Bronchial epithelial cell (primary cell): Measurements from ENCODE around the gene KLHL24. TPM values are rescaled to one million over a fixed set of nuclear protein-coding genes. Genes with fewer than 3 reads are reported as not detected.

ENCODE experiments used
- DNase-seq: peaks from one replicate; pipeline ENCODE4 v3.0.0-alpha.2; 2010; ENCODE audit warnings: low read depth
- FAIRE-seq: peaks from 2 replicates; lab custom pipeline; 2011; peaks lifted over from hg19 to GRCh38; lab: Jason Lieb, UNC
- H3K27me3 ChIP-seq: 2 replicates; pipeline ENCODE4 v1.5.1; 2011; ENCODE audit warnings: low read length; ENCODE audit not compliant: control insufficient read depth, insufficient read depth
- H3K36me3 ChIP-seq: 2 replicates; pipeline ENCODE4 v1.5.1; 2011; ENCODE audit warnings: low read length; ENCODE audit not compliant: control insufficient read depth, insufficient read depth
- H3K4me3 ChIP-seq: 2 replicates; pipeline ENCODE4 v1.5.1; 2011; ENCODE audit warnings: mild to moderate bottlenecking, low read depth, low read length, control low read depth
- CTCF ChIP-seq: IDR thresholded peaks from 2 replicates; pipeline ENCODE4 v1.5.1; 2011; ENCODE audit warnings: mild to moderate bottlenecking, moderate library complexity, low read length, control low read depth, inconsistent platforms; ENCODE audit not compliant: insufficient read depth, severe bottlenecking
- total RNA-seq: library from RNA; depleted of rRNA; stranded (reverse); fragments of >200 nt; gene quantifications from 2 replicates; pipeline ENCODE4 v1.2.1, GENCODE V29; 2014

Gene KLHL24, protein sequence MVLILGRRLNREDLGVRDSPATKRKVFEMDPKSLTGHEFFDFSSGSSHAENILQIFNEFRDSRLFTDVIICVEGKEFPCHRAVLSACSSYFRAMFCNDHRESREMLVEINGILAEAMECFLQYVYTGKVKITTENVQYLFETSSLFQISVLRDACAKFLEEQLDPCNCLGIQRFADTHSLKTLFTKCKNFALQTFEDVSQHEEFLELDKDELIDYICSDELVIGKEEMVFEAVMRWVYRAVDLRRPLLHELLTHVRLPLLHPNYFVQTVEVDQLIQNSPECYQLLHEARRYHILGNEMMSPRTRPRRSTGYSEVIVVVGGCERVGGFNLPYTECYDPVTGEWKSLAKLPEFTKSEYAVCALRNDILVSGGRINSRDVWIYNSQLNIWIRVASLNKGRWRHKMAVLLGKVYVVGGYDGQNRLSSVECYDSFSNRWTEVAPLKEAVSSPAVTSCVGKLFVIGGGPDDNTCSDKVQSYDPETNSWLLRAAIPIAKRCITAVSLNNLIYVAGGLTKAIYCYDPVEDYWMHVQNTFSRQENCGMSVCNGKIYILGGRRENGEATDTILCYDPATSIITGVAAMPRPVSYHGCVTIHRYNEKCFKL
- 37.0 and 63.4 TPM in 2 replicates for total RNA-seq

- Histone ChIP-seq H3K4me3 (peak within 1 kb of the TSS; percentile 92), H3K27me3 (no peaks in the 10 kb centered on the region), H3K36me3 (no peaks in the 10 kb centered on the region)
- DNase-seq = peak; percentile 84
- FAIRE-seq = no peak
- TF ChIP-seq CTCF = peak; percentile 2
These were observed at the start of gene KLHL24 for GRCh38 chr3:183635431-183636220. Gene KLHL24 (plus strand): TSS chr3:183635623. CDS start chr3:183650357, 14,734 bp downstream.

- no peak for TF ChIP-seq CTCF
- FAIRE-seq (no peak), DNase-seq (no peak)
- Histone ChIP-seq H3K36me3 (no peaks in the 10 kb centered on the region), H3K27me3 (no peaks in the 10 kb centered on the region), H3K4me3 (no peak overlapping the region)
These were observed 48.9 kb upstream of the KLHL24 start for GRCh38 chr3:183586477-183586876.

- DNase-seq (no peak), FAIRE-seq (no peak)
- no peak overlapping the region for H3K4me3 ChIP-seq
- no peaks in the 10 kb centered on the region for H3K27me3 ChIP-seq
- no peaks in the 10 kb centered on the region for H3K36me3 ChIP-seq
- no peak for TF ChIP-seq CTCF
These were observed 48.1 kb upstream of the KLHL24 start for GRCh38 chr3:183587336-183587735.

DNA sequence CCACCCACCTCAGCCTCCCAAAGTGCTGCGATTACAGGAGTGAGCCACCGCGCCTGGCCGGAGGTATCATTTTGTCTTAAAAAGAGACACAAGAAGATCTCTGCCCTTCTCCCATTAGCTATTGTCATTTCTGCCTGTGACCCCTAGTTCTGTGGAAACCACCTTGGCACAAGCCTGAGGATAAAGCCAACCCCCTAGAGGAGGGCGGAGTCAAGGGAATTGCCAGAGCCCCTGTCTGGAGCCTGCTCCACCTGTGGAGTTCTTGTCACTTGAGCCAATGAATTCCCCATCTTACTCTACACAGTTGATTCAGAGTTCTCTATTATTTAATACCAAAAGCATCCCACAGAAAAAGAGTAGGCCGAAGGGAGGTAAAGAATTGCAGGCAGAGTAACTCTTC, 45.0 kb upstream of the KLHL24 start:
- TF ChIP-seq CTCF = no peak
- H3K27me3 ChIP-seq = no peaks in the 10 kb centered on the region
- DNase-seq = no peak
- no peaks in the 10 kb centered on the region for H3K36me3 ChIP-seq
- FAIRE-seq = no peak
- H3K4me3 ChIP-seq = no peak overlapping the region

GRCh38 chr3:183591881-183592521, 43.4 kb upstream of the KLHL24 start:
- no peak for FAIRE-seq
- peak; percentile 8 for DNase-seq
- no peaks in the 10 kb centered on the region for H3K36me3 ChIP-seq
- no peak overlapping the region for H3K4me3 ChIP-seq
- no peak for TF ChIP-seq CTCF
- no peaks in the 10 kb centered on the region for H3K27me3 ChIP-seq
